ENCODE data around the gene GOLGA6C.
"Not testable (repeated sequence)": the region's sequence is repeated elsewhere in the genome, so short reads cannot be mapped to it uniquely, and the experiment has no call there.

Gene GOLGA6C

DNA sequence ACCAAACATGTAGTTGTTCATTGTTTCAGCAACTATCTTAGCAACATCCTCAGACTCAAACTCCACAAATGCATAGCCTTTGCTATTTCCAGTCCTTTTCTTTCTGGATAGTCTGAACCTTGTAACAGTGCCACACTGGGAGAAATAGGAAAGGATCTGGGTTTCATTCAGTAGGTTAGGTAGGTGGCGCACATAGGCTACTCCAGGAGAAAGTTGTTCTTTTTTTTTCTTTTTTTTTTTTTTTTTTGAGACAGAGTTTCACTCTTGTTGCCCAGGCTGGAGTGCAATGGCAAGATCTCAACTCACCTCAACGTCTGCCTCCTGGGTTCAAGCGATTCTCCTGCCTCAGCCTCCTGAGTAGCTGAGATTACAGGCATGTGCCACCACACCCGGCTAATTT is 5.8 kb upstream of the GOLGA6C start:
- not testable (repeated sequence) for DNase-seq (ENCODE audit: low read depth in 2 of 2)

DNA sequence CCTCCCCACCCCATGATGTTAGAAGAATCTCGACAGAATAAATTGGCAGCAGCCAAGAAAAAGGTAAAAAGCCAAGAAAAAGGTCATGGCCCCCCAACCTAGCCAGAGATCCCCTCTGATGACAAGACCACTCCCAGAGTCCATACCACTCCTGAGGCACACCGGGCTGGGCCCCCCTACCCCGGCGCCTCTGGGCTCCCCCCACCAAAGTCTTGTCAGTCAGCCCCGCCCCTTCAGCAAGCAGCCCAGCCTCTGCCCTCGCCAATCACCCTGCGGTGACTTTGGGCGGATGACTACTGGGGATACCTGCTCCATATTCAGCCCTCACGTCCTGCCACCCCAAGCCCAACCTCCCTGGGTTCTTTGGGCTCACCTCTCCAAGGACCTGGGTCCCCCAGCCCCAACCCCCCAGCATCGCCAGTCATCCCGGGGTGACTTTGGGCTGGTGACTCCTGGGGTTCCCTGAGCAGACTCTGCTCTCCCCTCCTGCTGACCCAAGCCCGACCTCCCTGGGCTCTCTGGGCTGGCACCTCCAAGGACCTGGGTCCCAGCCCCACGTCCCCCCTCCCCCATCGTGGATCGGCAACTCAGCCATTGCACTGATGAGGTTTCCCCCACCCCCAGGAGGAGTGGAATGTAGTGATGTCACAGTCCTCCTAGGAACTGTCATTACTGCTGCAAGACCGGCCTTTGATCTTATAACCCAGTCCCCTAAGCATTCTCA is 648 bp downstream of the GOLGA6C start:
- not testable (repeated sequence) for DNase-seq (ENCODE audit: low read depth in 2 of 2)

DNA sequence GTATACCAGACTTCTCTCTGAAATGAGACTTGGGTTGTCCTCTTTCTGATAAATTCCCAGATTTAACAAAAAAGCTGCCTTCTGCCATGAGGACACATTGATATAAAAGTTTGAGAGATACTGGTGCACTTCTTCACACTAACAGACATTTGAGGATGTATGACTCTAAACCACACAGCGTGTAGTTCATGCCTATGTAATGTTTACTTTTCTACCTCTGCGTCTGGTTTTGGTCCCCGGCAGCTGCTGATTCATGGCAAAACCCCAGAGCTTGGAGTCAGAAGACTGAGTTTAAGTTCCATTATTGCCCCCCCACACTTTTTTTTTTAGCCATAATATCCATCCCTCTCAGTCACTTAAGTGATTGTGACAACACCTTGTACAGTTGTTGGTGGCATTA is 1.7 kb downstream of the GOLGA6C start:
- not testable (repeated sequence) for DNase-seq (ENCODE audit: low read depth in 2 of 2)

DNA sequence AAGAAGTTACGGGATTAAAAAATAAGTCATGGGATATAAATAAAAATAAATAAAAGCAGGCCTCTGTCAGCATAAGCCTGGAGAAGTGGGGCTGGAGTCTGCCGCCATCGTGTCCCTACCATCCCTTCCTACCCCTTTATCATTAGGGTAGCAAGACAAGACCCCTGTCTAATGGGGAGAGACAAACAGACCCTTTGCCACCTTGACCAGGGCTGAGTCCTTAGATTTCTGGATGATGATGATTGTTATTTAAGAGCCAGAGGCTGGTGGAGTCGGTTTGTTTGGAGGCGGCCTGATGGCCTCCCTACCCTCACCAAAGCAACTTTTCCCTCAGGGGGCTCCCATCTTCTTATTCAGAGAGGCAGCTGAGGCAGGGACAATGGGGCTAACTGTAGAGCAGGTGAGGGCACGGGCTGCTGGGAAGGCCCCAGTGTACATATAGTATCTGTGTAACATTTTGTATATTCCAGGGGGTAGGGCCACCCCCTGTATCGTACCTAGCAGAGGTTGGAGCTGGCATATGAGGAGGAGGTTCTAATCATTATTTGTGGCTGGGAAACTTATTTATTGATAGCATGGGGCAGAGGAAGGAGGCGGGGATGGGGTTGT is 15.7 kb downstream of the GOLGA6C start:
- not testable (repeated sequence) for DNase-seq (ENCODE audit: low read depth in 2 of 2)

DNA sequence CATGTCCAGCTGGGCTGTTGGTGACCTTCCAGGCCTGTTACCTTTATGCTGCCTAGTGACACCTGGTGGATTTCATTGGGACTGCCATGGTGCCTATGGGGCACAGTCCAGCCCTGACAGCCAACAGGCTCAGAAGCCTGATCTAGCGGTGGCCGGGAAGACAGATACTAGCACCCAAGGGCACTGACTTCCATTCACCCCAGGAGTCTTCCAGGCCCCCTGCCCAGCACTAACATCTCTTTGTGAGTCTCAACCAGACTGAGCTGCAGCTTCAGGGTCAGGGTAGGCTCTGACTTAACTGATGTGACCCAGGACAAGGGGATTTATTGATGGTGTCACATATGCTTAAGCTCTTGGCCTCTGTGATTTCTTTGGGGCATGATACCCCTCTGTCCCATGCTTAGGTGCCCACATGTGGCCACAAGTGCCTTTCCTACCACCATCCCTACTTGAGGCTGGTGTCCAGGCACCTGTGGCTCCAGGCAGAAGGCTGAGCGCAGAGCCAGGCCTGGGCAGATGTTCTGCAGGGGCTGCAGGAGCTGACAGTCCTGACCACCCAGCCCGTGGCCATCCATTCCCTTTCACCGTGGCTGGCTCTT is 16.5 kb downstream of the GOLGA6C start:
- peak; percentile 41 to 75 for DNase-seq (ENCODE audit: low read depth in 2 of 2)

DNA sequence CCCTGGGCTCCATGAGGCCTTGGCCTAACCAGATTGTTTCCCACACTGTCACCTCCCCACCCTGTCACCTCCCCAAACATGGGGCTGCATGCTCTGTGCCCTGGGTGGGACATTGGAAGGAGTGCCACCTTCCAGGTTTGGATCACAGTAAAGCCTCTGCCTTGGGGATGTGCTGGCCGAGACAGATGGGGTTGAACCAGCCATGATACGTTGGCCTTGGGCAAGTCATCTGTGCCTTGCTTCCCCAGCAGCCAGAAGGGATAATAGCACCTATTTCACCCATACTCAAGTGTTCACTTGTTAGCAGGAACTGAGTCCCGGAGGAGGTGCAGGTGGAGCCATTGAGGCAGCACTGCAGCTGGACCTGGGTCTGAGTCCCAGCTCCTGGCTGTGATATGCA is 17.5 kb downstream of the GOLGA6C start:
- DNase-seq (ENCODE audit: low read depth in 2 of 2), result not testable (repeated sequence)

DNA sequence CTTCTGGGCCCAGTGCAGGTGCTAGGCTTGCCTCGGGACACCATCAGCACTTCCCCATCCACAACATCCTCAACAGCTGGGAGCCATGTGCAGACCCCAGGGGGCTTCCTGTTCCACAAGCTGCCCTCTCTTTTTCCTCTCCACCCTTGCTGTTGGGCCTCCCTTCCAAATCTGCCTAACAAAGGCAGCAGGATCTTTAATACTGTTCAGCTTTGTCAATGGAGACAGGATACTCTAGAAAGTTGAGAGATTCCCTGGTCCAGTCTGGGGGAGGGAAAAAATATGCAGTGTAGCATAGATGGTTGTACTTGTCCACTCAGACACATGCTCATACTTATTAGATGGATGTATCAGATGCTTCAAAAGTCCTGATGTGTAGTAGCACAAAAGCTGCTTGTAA is 20.4 kb downstream of the GOLGA6C start:
- not testable (repeated sequence) for DNase-seq (ENCODE audit: low read depth in 2 of 2)

DNA sequence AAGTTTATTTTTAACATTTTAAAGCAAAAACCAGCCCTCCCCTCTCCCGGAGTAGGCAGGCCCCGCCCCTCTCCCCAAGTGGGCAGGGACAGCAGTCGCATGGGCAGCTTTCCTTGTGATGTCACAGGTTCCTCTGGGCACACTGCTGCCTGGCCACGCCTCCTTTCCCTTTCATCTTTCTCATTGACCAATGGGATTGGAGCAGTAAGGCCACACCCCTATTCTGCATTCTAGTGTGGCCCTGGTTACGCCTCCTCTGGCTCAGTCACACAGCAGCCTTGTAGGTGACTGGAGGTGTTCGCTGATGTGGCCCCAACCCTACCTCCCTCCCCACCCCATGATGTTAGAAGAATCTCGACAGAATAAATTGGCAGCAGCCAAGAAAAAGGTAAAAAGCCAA is 24.4 kb downstream of the GOLGA6C start, which contains the start of gene GOLGA6D:
Gene GOLGA6D (plus strand): TSS at position 264 of the 400 bp plus-strand sequence. CDS start 41 bp downstream, at position 305.
- not testable (repeated sequence) for DNase-seq (ENCODE audit: low read depth in 2 of 2)

DNA sequence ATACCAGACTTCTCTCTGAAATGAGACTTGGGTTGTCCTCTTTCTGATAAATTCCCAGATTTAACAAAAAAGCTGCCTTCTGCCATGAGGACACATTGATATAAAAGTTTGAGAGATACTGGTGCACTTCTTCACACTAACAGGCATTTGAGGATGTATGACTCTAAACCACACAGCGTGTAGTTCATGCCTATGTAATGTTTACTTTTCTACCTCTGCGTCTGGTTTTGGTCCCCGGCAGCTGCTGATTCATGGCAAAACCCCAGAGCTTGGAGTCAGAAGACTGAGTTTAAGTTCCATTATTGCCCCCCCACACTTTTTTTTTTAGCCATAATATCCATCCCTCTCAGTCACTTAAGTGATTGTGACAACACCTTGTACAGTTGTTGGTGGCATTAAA is 26.0 kb downstream of the GOLGA6C start:
- DNase-seq (ENCODE audit: low read depth in 2 of 2), result not testable (repeated sequence)

DNA sequence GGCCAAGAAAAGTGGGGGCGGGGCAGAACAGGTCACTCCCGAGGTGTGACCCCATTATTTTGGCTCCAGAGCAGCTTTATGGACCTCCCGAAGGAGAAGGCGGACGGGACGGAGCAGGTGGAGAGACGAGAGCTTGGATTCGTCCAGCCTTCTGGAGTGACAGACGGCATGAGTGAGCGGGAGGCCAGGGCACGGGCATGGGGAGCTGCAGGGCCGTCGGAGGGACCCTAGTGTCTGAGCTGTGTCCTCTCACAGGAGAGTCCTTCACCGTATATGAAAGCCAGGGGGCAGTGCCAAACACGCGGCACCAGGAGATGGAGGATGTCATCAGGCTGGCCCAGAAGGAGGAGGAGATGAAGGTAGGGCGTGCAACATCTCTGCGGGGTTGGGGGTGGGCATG is 35.5 kb downstream of the GOLGA6C start:
- DNase-seq (ENCODE audit: low read depth in 2 of 2), result not testable (repeated sequence)

DNA sequence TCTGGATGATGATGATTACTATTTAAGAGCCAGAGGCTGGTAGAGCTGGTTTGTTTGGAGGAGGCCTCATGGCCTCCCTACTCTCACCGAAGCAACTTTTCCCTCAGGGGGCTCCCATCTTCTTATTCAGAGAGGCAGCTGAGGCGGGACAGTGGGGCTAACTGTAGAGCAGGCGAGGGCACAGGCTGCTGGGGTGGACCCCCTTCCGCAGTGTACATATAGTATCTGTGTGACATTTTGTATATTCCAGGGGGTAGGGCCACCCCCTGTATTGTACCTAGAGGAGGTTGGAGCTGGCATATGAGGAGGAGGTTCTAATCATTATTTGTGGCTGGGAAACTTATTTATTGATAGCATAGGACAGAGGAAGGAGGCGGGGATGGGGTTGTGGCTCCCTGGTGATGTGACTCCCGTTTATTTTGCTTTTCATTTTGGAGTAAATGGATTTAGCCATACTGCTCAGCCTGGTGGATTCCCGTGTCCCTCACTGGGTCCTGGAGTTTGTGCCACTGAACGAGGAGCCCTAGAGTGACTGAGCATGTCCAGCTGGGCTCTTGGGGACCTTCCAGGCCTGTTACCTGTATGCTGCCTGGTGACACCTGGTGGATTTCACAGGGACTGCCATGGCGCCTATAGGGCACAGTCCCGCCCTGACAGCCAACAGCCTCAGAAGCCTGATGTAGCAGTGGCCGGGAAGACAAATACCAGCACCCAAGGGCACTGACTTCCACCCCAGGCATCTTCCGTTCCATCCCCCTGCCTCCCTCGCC is 40.6 kb downstream of the GOLGA6C start:
- not testable (repeated sequence) for DNase-seq (ENCODE audit: low read depth in 2 of 2)

DNA sequence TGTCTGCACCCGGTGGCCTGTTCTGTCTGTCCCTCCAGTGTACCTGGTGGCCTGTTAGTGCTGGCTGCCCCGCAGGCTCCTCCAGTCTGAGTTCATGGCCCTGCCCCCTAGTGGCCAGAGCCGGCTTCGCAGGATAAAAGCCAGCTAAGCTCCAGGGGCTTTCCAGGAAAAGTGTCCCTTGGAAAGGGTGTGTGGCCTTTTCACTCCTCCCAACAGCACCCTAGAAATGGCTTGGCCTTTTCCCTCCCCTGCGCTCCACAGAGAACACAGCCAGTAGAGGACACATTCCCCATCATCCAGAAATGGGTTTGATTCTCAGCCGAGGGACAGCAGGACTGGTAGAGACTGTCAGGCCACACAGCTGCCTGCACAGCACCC is 41.2 kb downstream of the GOLGA6C start:
- DNase-seq (ENCODE audit: low read depth in 2 of 2), result peak in 1 of 2 donors; percentile 50

DNA sequence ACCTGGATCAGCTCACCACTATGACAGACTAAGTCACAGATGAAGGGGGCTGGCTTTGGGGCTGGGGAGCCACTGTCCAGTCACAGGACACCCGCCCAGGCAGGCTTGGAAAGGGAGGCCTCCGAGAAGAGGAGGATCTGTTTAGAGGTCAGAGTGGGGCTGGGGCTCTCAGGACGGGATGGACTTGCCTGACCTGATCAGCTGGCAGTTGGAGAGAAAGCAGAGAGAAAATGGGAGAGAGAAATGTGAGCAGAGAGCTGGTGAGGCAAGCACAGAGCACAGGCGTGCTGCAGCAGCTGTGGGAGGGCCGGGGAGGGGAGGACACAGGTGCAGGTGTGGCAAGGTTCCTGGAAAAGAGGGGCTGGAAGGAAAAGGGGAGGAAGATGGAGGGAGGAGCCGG is 41.9 kb downstream of the GOLGA6C start:
- not testable (repeated sequence) for DNase-seq (ENCODE audit: low read depth in 2 of 2)

DNA sequence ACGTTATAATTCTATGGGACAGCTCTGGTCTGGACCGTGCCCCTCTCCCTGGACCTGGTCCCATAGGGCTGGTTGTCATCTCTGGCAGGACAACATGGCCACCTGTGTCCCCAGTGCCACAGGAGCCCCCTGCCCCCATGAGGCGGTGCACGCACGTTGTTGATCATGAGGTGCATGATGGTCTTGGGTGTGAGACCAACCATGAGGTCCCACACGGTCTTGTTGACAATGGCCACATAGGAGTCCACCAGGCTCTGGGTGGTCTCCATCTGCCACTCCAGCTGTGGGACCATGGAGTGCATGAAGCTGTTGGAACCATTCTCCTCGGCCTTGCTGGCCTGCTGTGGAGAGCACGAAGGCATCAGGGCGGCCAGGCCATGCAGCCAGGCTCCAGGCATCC is 44.2 kb downstream of the GOLGA6C start:
- DNase-seq (ENCODE audit: low read depth in 2 of 2), result no peak

DNA sequence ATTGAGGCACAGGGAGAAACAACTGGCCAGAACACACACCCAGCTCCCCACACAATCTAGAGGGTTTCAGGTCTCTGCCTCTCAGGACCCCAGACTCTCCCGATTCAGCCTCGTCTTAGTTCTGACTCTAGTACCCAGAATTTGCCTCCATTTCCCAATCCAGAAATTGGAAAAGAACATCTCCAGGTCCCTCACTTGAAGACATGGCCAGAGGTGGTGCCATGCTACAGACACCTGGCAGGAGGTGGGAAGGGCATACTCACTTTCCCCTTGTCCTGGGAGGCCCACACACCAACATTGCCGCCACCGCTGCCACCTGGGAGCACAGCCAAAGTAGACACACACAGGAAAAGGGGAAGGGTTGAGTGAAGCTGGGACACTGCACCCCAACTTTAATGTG is 44.6 kb downstream of the GOLGA6C start:
- not testable (repeated sequence) for DNase-seq (ENCODE audit: low read depth in 2 of 2)

DNA sequence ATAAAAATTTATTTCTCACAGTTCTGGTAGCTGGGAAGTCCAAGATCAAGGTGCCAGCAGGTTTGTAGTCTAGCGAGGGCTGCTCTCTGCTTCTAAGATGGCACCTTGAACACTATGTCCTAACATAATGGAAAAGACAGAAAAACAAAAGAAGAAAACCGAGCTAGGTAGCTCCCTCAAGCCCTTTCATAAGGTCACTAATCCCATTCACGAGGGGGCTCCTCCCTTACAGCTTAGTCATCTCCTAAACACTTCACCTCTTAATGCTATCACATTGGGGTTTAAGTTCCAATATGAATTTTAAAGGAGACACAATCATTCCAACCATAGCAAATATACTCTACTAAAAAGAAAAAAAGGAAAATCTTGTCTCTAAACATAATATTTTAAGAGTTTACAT is 48.1 kb downstream of the GOLGA6C start:
- no peak for DNase-seq (ENCODE audit: low read depth in 2 of 2)

DNA sequence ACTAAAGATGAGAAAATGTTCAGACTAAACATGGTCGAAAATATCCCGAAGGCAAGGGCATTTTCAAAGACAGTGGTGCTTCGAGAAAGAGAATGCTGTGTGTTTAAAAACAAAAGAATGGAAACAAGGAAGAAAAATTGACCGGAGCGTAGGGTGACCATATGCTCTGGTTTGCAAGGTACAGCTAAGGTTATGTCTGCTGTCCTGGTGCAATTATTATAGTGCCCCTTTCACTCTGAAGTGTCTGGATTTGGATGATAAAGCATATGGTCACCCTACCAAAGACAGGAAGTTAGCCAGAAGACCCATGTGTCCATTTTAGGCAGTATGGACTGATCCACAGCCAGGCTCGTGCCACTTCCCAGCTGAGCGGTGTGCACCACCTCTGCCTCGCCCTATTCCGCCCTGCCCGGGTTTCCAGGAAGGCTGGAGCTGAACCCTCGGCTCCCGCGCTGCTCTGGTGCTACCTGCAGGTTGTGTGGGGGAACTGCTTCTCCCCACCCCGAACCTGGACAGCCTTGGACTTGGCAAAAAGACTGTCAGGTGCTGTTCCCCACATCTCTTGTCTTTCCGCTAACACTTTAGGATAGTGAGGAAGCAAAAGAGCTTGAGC is 49.8 kb downstream of the GOLGA6C start:
- DNase-seq (ENCODE audit: low read depth in 2 of 2), result peak in 1 of 2 donors; percentile 14

DNA sequence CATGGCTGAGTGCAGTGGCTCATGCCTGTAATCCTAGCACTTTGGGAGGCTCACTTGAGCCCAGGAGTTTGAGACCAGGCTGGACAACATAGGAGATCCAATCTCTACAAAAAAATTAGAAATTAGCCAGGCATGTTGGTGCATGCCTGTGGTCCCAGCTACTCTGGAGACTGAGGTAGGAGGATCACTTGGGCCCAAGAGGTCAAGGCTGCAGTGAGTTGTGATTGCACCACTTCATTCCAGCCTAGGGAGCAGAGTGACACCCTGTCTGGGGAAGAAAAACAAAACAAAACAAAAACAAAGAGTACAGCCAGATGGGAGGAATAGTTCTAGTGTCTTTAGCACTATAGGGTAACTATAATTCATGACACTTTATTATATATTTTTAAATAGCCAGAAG is 51.6 kb downstream of the GOLGA6C start:
- no peak for DNase-seq (ENCODE audit: low read depth in 2 of 2)

DNA sequence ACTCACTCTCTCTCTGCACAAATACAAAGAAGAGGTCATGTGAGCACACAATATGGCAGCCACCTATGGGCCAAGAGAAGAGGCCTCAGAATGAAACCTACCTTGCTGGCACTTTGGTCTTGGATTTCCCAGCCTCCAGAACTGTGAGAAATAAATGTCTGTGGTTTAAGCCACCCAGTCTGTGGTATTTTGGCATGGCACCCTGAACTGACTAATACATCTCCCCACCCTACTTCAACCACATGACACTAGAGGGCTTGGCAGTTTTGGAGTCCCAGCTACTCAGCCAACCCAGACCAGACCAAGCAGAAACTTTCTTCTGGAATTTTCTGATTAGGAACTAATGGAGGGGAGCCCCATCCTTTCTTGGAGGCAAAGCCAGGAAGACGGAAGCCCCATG is 54.4 kb downstream of the GOLGA6C start:
- not testable (repeated sequence) for DNase-seq (ENCODE audit: low read depth in 2 of 2)

DNA sequence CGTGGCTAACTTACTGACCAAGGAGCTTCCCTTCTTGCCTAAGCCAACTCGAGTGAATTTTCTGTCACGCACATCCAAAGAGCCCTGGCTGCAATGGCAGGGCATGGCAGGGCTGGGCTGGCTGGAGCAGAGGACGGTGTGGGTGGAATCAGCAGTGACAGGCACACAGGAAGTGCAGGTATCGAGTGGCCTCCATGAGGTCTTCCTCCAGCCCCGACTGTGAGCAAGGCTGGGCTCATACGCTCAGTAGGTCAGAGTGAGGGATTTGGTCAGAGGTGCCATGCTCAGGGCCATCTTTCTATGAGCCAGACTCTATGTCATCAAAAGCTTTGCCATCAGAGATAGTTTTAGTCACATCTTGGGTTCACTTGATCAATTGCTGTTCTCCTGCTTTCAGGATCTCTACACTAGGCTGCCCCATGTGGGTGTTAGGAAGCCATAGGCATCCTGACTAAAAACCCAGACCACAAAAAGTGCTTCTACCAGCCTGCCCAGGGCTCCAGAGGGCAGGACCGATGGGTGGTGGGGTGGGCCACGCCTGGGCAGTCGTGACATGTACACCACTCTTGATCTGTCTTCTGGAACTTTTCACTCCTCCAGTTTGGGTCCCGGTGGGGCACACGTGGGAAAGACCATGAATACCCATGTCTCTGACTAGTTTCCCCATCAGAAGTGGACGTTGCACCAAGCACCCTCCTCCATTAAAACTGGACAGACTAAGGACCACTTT is 55.1 kb downstream of the GOLGA6C start:
- DNase-seq (ENCODE audit: low read depth in 2 of 2), result no peak

Measured in stimulated activated CD4-positive, alpha-beta T cell treated with anti-CD3 and anti-CD28 coated beads, Interleukin-15, amount 100 ng/mL, for 48 hours (primary cell).